ENCODE measurements around the gene NDUFS5. TPM values are rescaled to one million over a fixed set of nuclear protein-coding genes. Genes with fewer than 3 reads are reported as not detected.

Gene NDUFS5
- polyA plus RNA-seq, 1 donor (not counting 4 experiments of a cell fraction or from before 2014, with no cell fraction given): 977 TPM

GRCh38 chr1:39046613-39047210, 20.6 kb downstream of the NDUFS5 start:
- no peak for FAIRE-seq
- Histone ChIP-seq H3K9me3 (ENCODE audit: control insufficient read depth, low read depth, low read length) (no peaks in the 10 kb centered on the region), H2AFZ (ENCODE audit: control insufficient read depth, low read length) (no peak overlapping the region), H3K27ac (ENCODE audit: control insufficient read depth, insufficient read depth, low read length) (no peak overlapping the region), H3K27me3 (ENCODE audit: control insufficient read depth, extremely low read depth, insufficient read depth, low read length) (no peaks in the 10 kb centered on the region), H3K4me1 (ENCODE audit: control insufficient read depth, extremely low read depth, insufficient read depth, low read length) (no peaks in the 10 kb centered on the region), H3K9me1 (ENCODE audit: control insufficient read depth, extremely low read depth, insufficient read depth, low read length) (no peaks in the 10 kb centered on the region), H3K4me2 (ENCODE audit: control insufficient read depth, extremely low read depth, insufficient read depth, low read depth, low read length) (no peak overlapping the region), H4K20me1 (ENCODE audit: control insufficient read depth, extremely low read depth, insufficient read depth, low read length) (no peaks in the 10 kb centered on the region), H3K79me2 (ENCODE audit: control insufficient read depth, insufficient read depth, low read length) (no peaks in the 10 kb centered on the region), H3K4me3 (ENCODE audit: control insufficient read depth in 2 of 3, extremely low read depth in 1 of 3, insufficient read depth in 2 of 3, low read depth in 1 of 3, low read length in 3 of 3) (no peak overlapping the region), H3K36me3 (ENCODE audit: control insufficient read depth in 2 of 2, extremely low read depth in 1 of 2, insufficient read depth in 2 of 2, low read length in 2 of 2) (peaks cover 2 to 5% of the 10 kb centered on the region in 2 experiments), H3K9ac (ENCODE audit: control insufficient read depth, extremely low read depth, insufficient read depth, low read length) (no peak overlapping the region)
- dilution Hi-C loops (cut with MboI; ENCODE audit: extremely low pct_ligation_motif_present, low sequenced_read_pairs): no loop called here
- TF ChIP-seq EZH2 (IDR thresholded peaks at IDR 0.05; ENCODE audit: low read length) (no peak), CTCF (optimal IDR thresholded peaks at IDR 0.05 in 1 of 3, IDR thresholded peaks at IDR 0.05 in 1 of 3, conservative IDR thresholded peaks at IDR 0.05 in 1 of 3; ENCODE audit: extremely low read depth in 1 of 3, insufficient read depth in 2 of 3, low read length in 3 of 3) (no peak)
- no peak for DNase-seq (ENCODE audit: low read depth, low spot score)

GRCh38 chr1:39047374-39048229, 21.5 kb downstream of the NDUFS5 start:
- H2AFZ ChIP-seq (ENCODE audit: control insufficient read depth, low read length): no peak overlapping the region
- TF ChIP-seq CTCF (optimal IDR thresholded peaks at IDR 0.05 in 1 of 3, IDR thresholded peaks at IDR 0.05 in 1 of 3, conservative IDR thresholded peaks at IDR 0.05 in 1 of 3; ENCODE audit: extremely low read depth in 1 of 3, insufficient read depth in 2 of 3, low read length in 3 of 3) (no peak), EZH2 (IDR thresholded peaks at IDR 0.05; ENCODE audit: low read length) (no peak)
- H3K9ac ChIP-seq (ENCODE audit: control insufficient read depth, extremely low read depth, insufficient read depth, low read length): no peak overlapping the region

More at GRCh38 chr1:39047374-39048229, 21.5 kb downstream of the NDUFS5 start:
- Histone ChIP-seq H4K20me1 (ENCODE audit: control insufficient read depth, extremely low read depth, insufficient read depth, low read length) (no peaks in the 10 kb centered on the region), H3K9me3 (ENCODE audit: control insufficient read depth, low read depth, low read length) (no peaks in the 10 kb centered on the region), H3K4me3 (ENCODE audit: control insufficient read depth in 2 of 3, extremely low read depth in 1 of 3, insufficient read depth in 2 of 3, low read depth in 1 of 3, low read length in 3 of 3) (no peak overlapping the region), H3K79me2 (ENCODE audit: control insufficient read depth, insufficient read depth, low read length) (no peaks in the 10 kb centered on the region), H3K4me1 (ENCODE audit: control insufficient read depth, extremely low read depth, insufficient read depth, low read length) (no peaks in the 10 kb centered on the region), H3K36me3 (ENCODE audit: control insufficient read depth in 2 of 2, extremely low read depth in 1 of 2, insufficient read depth in 2 of 2, low read length in 2 of 2) (peaks cover 2 to 5% of the 10 kb centered on the region in 2 experiments), H3K27me3 (ENCODE audit: control insufficient read depth, extremely low read depth, insufficient read depth, low read length) (no peaks in the 10 kb centered on the region), H3K9me1 (ENCODE audit: control insufficient read depth, extremely low read depth, insufficient read depth, low read length) (no peaks in the 10 kb centered on the region), H3K27ac (ENCODE audit: control insufficient read depth, insufficient read depth, low read length) (no peak overlapping the region), H3K4me2 (ENCODE audit: control insufficient read depth, extremely low read depth, insufficient read depth, low read depth, low read length) (no peak overlapping the region)
- FAIRE-seq: no peak
- dilution Hi-C loops (cut with MboI; ENCODE audit: extremely low pct_ligation_motif_present, low sequenced_read_pairs): no loop called here
- DNase-seq (ENCODE audit: low read depth, low spot score): no peak
